Choroid plexus epithelial cell (primary cell): ENCODE results near the gene PAFAH1B2.
"Not testable (repeated sequence)": the region's sequence is repeated elsewhere in the genome, so short reads cannot be mapped to it uniquely, and the experiment has no call there.

Experiments used
- DNase-seq: peaks from one replicate; pipeline ENCODE4 v3.0.0-alpha.2; 2010; ENCODE audit warnings: low read depth
- H3K4me3 ChIP-seq: 2 replicates; pipeline ENCODE4 v1.5.1; 2011; ENCODE audit warnings: low read depth, mild to moderate bottlenecking, control low read depth, low read length, moderate library complexity
- TF ChIP-seq, protein P1 (sequence below): conservative IDR thresholded peaks from 2 replicates; pipeline ENCODE4 v1.5.1; 2011; ENCODE audit warnings: low read depth, mild to moderate bottlenecking, control low read depth, inconsistent platforms, low read length, moderate library complexity

PAFAH1B2 gene

DNA sequence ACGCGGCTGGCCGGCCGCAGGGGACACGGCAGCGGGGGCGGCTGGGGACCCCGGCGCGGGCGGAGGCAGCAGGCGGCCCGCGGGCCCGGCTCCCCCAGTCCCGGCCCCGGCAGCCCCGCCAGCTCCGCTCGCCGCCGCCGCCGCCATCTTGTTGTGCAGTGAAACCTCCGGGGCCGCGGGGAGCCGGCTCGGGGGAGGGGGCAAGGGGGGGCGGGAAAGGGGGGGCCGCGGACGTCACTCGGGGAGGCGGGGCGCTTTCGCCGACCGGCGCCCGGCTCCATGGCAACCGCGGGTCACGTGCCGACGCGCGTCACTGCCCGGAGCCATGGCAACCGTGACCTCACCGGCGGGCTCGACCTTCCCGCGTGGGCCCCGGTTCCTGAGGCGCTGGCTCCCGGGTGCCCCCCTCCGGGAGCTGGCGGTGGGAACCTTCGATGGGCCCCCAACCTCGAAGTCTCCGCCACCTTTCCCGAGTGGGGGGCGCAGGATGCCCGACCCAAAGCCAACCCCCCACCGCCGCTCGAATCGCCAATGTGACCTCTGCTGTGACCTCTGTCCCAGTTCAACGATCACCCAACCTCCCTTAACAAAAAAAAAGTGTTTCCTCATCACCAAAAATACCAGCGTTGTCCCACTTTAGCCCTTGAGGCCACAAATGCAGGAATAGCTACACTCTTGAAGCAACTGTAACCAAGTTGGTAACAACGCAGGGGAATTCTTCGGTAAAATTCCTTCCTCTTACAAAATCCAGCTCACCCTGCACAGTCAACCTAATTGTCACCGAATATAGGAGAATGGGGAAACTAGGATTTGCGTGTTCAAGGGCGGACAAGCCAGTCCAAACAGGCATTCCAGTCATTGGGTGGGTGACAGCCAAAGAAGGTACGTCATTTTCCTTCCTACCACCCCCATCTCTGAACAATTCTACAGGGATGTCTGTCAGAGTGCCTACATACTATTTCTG is 45.5 kb upstream of the PAFAH1B2 start, which contains the start of gene SIK3:
Gene SIK3, minus strand, starts transcription at position 160 of the 964 bp plus-strand sequence. Its CDS starts 13 bp downstream, at position 147.
- DNase-seq: peak; percentile 96
- H3K4me3 ChIP-seq: peak within 1 kb of the TSS; percentile 81
- TF ChIP-seq, protein P1, sequence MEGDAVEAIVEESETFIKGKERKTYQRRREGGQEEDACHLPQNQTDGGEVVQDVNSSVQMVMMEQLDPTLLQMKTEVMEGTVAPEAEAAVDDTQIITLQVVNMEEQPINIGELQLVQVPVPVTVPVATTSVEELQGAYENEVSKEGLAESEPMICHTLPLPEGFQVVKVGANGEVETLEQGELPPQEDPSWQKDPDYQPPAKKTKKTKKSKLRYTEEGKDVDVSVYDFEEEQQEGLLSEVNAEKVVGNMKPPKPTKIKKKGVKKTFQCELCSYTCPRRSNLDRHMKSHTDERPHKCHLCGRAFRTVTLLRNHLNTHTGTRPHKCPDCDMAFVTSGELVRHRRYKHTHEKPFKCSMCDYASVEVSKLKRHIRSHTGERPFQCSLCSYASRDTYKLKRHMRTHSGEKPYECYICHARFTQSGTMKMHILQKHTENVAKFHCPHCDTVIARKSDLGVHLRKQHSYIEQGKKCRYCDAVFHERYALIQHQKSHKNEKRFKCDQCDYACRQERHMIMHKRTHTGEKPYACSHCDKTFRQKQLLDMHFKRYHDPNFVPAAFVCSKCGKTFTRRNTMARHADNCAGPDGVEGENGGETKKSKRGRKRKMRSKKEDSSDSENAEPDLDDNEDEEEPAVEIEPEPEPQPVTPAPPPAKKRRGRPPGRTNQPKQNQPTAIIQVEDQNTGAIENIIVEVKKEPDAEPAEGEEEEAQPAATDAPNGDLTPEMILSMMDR: peak; percentile 51

DNA sequence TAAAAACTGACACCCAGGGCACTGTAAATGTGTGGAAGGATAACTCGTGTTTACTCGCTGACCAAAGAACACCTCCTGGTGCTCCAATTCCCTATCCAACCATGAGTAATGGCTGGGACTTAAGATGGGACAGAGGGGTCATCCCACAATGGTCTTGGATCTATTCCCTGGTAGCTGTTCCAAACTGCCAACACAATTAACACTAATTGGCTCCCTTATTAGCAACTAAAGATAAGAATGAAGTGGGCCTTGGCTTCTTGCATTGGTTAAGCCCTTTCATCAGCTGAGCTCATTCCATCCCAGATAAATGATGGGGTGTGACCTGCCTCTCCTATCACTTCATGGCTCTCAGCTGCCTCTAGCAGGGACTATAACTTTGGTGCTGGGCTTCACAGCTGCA is 44.4 kb upstream of the PAFAH1B2 start:
- no peak for DNase-seq
- TF ChIP-seq, protein P1: no peak
- no peak overlapping the region for H3K4me3 ChIP-seq

DNA sequence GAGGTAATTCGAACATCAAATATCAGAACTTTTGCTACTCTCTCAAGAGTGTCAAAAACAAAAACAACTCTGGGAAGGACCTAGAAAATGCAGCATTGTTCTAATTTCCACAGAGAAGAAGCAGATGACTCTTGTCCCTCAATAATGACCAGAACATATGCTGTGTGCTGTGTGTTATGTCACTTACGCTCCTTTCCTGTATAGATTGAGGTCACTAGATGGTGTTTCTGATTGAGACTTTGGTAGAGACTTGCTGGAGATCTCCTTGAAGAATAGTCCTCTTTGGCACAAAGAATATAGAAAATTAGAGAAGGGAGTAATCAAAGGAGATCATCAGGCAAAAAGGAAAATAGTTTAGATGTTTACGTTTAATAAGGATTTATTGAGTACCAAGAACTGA is 43.5 kb upstream of the PAFAH1B2 start:
- DNase-seq: no peak
- TF ChIP-seq, protein P1: no peak
- no peak overlapping the region for H3K4me3 ChIP-seq

DNA sequence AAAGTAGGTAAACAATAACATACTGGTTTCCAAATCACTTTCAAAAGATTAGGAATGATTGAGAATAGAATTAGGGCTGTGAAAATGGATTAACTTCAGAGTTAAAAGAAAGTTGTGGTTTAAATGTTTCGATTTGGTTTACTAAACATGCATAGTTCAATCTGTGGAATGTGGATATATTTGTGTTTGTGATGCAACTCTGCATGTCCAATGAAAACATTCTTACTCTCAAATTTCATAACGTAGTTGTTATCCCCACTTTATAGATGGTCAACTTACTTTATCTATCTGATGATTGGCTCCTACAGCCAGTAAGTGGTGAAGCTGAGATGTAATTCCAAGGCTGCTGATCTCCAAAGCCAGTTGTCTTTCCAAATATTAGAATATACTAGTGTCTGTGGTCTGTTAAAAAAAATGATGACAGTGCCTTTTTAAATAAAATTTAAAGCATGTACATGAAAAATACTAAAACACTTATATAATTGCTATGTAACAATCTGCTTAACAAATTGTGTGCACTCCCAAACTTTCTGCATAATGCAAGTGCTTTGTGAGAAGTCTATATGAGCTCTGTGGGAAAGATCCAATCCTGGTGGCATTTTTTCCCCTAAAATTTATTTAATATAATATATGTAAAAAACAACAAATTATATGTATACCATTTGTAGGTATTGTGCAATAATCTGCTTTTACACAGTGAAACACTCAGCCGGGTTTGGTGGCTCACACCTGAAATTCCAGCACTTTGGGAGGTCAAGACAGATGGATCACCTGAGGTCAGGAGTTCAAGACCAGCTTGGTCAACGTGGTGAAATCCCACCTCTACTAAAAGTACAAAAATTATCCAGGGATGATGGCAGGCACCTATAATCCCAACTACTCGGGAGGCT is 36.1 kb upstream of the PAFAH1B2 start:
- peak; percentile 75 for DNase-seq
- TF ChIP-seq, protein P1: no peak
- H3K4me3 ChIP-seq: no peak overlapping the region

DNA sequence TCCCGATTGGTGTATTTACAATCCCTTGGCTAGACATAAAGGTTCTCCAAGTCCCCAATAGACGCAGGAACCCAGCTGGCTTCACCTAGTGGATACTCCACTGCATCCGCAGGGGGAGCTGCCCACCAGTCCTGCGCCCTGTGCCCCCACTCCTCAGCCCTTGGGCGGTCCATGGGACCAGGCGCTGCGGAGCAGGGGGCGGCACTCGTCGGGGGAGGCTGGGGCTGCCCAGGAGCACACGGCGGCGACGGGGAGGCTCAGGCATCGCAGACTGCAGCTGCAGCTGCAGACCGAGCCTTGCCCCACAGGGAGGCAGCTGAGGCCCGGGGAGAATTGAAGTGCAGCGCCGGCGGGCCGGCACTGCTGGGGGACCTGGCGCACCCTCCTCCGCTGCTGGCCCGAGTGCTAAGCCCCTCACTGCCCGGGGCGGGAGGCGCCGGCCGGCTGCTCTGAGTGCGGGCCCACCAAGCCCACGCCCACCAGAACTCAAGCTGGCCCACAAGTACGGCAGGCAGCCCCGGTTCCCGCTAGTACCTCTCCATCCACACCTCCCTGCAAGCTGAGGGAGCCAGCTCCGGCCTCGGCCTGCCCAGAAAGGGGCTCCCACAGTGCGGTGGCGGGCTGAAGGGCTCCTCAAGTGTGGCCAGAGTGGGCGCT is 33.7 kb upstream of the PAFAH1B2 start:
- DNase-seq: no peak
- H3K4me3 ChIP-seq: no peak overlapping the region
- TF ChIP-seq, protein P1: no peak

DNA sequence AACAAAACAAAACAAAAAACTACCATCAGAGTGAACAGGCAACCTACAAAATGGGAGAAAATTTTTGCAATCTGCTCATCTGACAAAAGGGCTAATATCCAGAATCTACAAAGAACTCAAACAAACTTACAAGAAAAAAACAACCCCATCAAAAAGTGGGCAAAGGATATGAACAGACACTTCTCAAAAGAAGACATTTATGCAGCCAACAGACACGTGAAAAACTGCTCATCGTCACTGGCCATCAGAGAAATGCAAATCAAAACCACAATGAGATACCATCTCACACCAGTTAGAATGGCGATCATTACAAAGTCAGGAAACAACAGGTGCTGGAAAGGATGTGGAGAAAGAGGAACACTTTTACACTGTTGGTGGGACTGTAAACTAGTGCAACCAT is 31.6 kb upstream of the PAFAH1B2 start:
- DNase-seq: not testable (repeated sequence)

DNA sequence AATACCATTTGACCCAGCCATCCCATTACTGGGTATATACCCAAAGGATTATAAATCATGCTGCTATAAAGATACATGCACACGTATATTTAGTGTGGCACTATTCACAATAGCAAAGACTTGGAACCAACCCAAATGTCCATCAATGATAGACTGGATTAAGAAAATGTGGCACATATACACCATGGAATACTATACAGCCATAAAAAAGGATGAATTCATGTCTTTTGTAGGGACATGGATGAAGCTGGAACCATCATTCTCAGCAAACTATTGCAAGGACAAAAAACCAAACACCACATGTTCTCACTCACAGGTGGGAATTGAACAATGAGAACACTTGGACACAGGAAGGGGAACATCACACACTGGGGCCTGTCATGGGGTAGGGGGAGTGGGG is 31.1 kb upstream of the PAFAH1B2 start:
- not testable (repeated sequence) for H3K4me3 ChIP-seq, DNase-seq

More for the DNA sequence above, 31.6 kb upstream of the PAFAH1B2 start:
- H3K4me3 ChIP-seq: not testable (repeated sequence)
